GM18861 (cell line): ENCODE data around the gene ZKSCAN8.

Source experiments
- ATAC-seq: cut with Tn5 transposase; IDR thresholded peaks from one replicate; pipeline ENCODE4 v1.9.1; 2021; ENCODE audit not compliant: unreplicated experiment

The ZKSCAN8 gene

GRCh38 chr6:28205879-28206278 is 64.2 kb downstream of the ZKSCAN8 start:
- ATAC-seq, result no peak

- ATAC-seq, result no peak
Measured at GRCh38 chr6:28206527-28206926, 64.8 kb downstream of the ZKSCAN8 start.

GRCh38 chr6:28206928-28207509 is 65.3 kb downstream of the ZKSCAN8 start:
- no peak for ATAC-seq

GRCh38 chr6:28207510-28208110 is 65.9 kb downstream of the ZKSCAN8 start:
- no peak for ATAC-seq

- ATAC-seq, result no peak
Measured at GRCh38 chr6:28208111-28208659, 66.5 kb downstream of the ZKSCAN8 start.
